Peyer's patch (tissue), 4 donors: ENCODE measurements around the gene HECTD2. TPM values are rescaled to one million over a fixed set of nuclear protein-coding genes. Genes with fewer than 3 reads are reported as not detected.

Source experiments
- DNase-seq, 3 donors: peaks; one replicate each; pipeline ENCODE4 v3.0.0-alpha.2; 2017 to 2019
- H3K27ac ChIP-seq, 4 donors: fragments of 200-600 bp; sonication (generic); one replicate each; pipeline ENCODE4 v1.5.1; 2016 to 2019
- H3K27me3 ChIP-seq, 2 donors: fragments of 200-600 bp; sonication (generic); one replicate each; pipeline ENCODE4 v1.5.1; 2019
- H3K36me3 ChIP-seq, 3 donors: fragments of 200-600 bp; sonication (generic); one replicate each; pipeline ENCODE4 v1.5.1; 2016 to 2019
- H3K4me1 ChIP-seq, 4 donors: fragments of 200-600 bp; sonication (generic); one replicate each; pipeline ENCODE4 v1.5.1; 2016 to 2019
- H3K4me3 ChIP-seq, 4 donors: fragments of 200-600 bp; sonication (generic); 1 replicate in 3 of 4; 2 replicates in 1 of 4; pipeline ENCODE4 v1.5.1; 2016 to 2019; ENCODE audit warnings: mild to moderate bottlenecking in 1 of 4
- H3K9me3 ChIP-seq, 4 donors: fragments of 200-600 bp; sonication (generic); one replicate each; pipeline ENCODE4 v1.5.1; 2016 to 2019; ENCODE audit warnings: mild to moderate bottlenecking in 1 of 4
- CTCF ChIP-seq, 6 experiments: fragments of 450-650 bp in 4 of 6; fragments of 200-600 bp in 2 of 6; sonication (generic) in 1 of 6; IDR thresholded peaks; one replicate each; pipeline ENCODE4 v1.5.1; 2017 to 2019; ENCODE audit warnings: antibody characterized with exemption in 6 of 6, mild to moderate bottlenecking in 3 of 6, moderate library complexity in 1 of 6
- POLR2A ChIP-seq, 2 donors: fragments of 450-650 bp; IDR thresholded peaks; one replicate each; pipeline ENCODE4 v1.5.1; 2017; ENCODE audit warnings: antibody characterized with exemption in 2 of 2, mild to moderate bottlenecking in 2 of 2, moderate library complexity in 2 of 2
- total RNA-seq, 4 donors: library from RNA; depleted of rRNA; stranded (reverse); fragments of >200 nt; gene quantifications; one replicate each; pipeline ENCODE4 v1.1.0, GENCODE V29; 2016

Gene HECTD2
- total RNA-seq, 4 donors from 2014 or later = 4.4 to 18.2 (median 5.5) TPM

GRCh38 chr10:91409069-91409868, 875 bp upstream of the HECTD2 start:
- TF ChIP-seq CTCF (IDR thresholded peaks at IDR 0.05) (peak in 4 of 6 experiments; percentile 5 to 20 (median 16)), POLR2A (IDR thresholded peaks at IDR 0.05) (peak; percentile 28 to 55)
- peak; percentile 58 to 84 (median 83) for DNase-seq
- peak overlapping the region; percentile 74 to 95 (median 90) for H3K4me3 ChIP-seq
- peak overlapping the region; percentile 91 to 99 (median 97) for H3K27ac ChIP-seq
- H3K36me3 ChIP-seq = no peaks in the 10 kb centered on the region
- no peaks in the 10 kb centered on the region for H3K4me1 ChIP-seq
- H3K9me3 ChIP-seq = no peaks in the 10 kb centered on the region
- H3K27me3 ChIP-seq = no peaks in the 10 kb centered on the region

- Histone ChIP-seq H3K27me3 (no peaks in the 10 kb centered on the region), H3K27ac (peak overlapping the region; percentile 91 to 99 (median 97)), H3K36me3 (no peaks in the 10 kb centered on the region), H3K4me3 (peak overlapping the region; percentile 74 to 95 (median 90)), H3K4me1 (no peaks in the 10 kb centered on the region), H3K9me3 (no peaks in the 10 kb centered on the region)
- TF ChIP-seq CTCF (IDR thresholded peaks at IDR 0.05) (no peak), POLR2A (IDR thresholded peaks at IDR 0.05) (no peak)
- DNase-seq = no peak
Measured at GRCh38 chr10:91410638-91411371, 661 bp downstream of the HECTD2 start.

DNA sequence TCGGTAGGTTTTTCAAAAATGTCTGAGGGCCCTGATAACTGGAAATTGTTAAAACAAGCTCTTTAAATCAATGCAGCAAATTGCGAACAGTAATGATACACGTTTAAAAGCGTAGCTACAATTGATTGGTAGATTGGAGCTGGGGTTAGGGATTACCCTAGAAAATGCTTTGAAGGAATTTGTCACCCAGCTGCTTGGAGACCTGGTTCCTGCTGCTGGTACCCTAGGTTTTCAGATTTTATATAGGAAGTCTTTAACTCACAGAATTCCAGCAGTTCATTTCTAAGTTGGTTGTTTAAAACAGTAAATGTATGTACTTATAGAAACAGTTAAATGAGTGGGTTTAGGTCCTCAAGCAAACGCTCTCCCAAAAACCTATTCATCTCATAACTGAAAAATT, 1.5 kb downstream of the HECTD2 start:
- TF ChIP-seq CTCF (IDR thresholded peaks at IDR 0.05) (no peak), POLR2A (IDR thresholded peaks at IDR 0.05) (no peak)
- H3K4me3 ChIP-seq = no peak overlapping the region

GRCh38 chr10:91412354-91413087, 2.4 kb downstream of the HECTD2 start:
- Histone ChIP-seq H3K36me3 (no peaks in the 10 kb centered on the region), H3K27ac (no peak overlapping the region), H3K4me3 (no peak overlapping the region), H3K4me1 (peaks cover 0 to 4% (median 0%) of the 10 kb centered on the region in 4 donors), H3K9me3 (no peaks in the 10 kb centered on the region), H3K27me3 (no peaks in the 10 kb centered on the region)
- no peak for DNase-seq
- no peak for TF ChIP-seq POLR2A (IDR thresholded peaks at IDR 0.05)

More for the DNA sequence above, 1.5 kb downstream of the HECTD2 start:
- Histone ChIP-seq H3K4me1 (peaks cover 0 to 2% (median 0%) of the 10 kb centered on the region in 4 donors), H3K27ac (no peak overlapping the region), H3K36me3 (no peaks in the 10 kb centered on the region), H3K9me3 (no peaks in the 10 kb centered on the region), H3K27me3 (no peaks in the 10 kb centered on the region)
- DNase-seq = no peak

- Histone ChIP-seq H3K27ac (no peak overlapping the region), H3K27me3 (no peaks in the 10 kb centered on the region), H3K4me1 (peaks cover 0 to 4% (median 0%) of the 10 kb centered on the region in 4 donors), H3K4me3 (no peak overlapping the region), H3K9me3 (no peaks in the 10 kb centered on the region), H3K36me3 (no peaks in the 10 kb centered on the region)
- TF ChIP-seq POLR2A (IDR thresholded peaks at IDR 0.05) = no peak
- TF ChIP-seq CTCF (IDR thresholded peaks at IDR 0.05) = no peak
- DNase-seq = no peak
Measured at GRCh38 chr10:91415816-91416215, 5.7 kb downstream of the HECTD2 start.
